ENCODE data around the gene TOX3. TPM values are rescaled to one million over a fixed set of nuclear protein-coding genes. Genes with fewer than 3 reads are reported as not detected.

The TOX3 gene
- total RNA-seq, 1 donor from 2014 or later: 48.1 TPM

DNA sequence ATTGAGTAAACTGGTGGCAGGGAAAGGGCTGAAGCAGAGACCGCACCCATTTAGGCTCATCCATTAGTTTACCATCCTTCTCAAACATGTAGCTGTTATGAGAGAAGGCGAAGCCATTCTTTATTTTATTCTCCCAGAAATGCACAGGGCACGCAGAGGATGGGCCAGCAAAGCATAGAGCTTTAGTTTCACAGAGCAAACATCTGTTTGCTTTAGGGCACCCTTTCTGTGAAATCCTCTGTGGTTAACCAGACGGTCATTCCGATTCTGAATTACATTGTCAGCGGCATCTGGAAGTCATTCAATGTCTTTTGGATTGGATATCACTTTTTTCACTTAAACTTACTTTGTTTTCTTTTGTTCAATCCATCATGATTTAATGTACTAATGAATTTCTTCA, 96.0 kb downstream of the TOX3 start:
- peaks cover 3% of the 10 kb centered on the region for H3K9me3 Mint-ChIP-seq
- H4K20me1 ChIP-seq (ENCODE audit: low read depth): peaks cover 53% of the 10 kb centered on the region
- no peaks in the 10 kb centered on the region for H3K27me3 ChIP-seq
- H3K27ac Mint-ChIP-seq: no peak overlapping the region
- H3K9ac ChIP-seq: no peak overlapping the region
- H3K9me3 ChIP-seq (ENCODE audit: low read depth): no peaks in the 10 kb centered on the region
- H3K4me2 ChIP-seq: no peak overlapping the region
- peaks cover 4% of the 10 kb centered on the region for H3K27me3 Mint-ChIP-seq (ENCODE audit: insufficient read depth, low read depth)
- H3K36me3 ChIP-seq: peaks cover 30% of the 10 kb centered on the region
- H3K4me1 ChIP-seq: peaks cover 18% of the 10 kb centered on the region
- H3K27ac ChIP-seq: no peak overlapping the region
- H2AFZ ChIP-seq (replicated peaks): no peak overlapping the region
- TF ChIP-seq EZH2phosphoT487 (IDR thresholded peaks at IDR 0.05): no peak
- no peak for TF ChIP-seq EZH2 (IDR thresholded peaks at IDR 0.05)
- TF ChIP-seq, protein P1, sequence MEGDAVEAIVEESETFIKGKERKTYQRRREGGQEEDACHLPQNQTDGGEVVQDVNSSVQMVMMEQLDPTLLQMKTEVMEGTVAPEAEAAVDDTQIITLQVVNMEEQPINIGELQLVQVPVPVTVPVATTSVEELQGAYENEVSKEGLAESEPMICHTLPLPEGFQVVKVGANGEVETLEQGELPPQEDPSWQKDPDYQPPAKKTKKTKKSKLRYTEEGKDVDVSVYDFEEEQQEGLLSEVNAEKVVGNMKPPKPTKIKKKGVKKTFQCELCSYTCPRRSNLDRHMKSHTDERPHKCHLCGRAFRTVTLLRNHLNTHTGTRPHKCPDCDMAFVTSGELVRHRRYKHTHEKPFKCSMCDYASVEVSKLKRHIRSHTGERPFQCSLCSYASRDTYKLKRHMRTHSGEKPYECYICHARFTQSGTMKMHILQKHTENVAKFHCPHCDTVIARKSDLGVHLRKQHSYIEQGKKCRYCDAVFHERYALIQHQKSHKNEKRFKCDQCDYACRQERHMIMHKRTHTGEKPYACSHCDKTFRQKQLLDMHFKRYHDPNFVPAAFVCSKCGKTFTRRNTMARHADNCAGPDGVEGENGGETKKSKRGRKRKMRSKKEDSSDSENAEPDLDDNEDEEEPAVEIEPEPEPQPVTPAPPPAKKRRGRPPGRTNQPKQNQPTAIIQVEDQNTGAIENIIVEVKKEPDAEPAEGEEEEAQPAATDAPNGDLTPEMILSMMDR (IDR thresholded peaks at IDR 0.05): no peak
- H3K4me1 Mint-ChIP-seq: peaks cover 22% of the 10 kb centered on the region
- no peak for DNase-seq (ENCODE audit: low spot score)
- peaks cover 69% of the 10 kb centered on the region for H3K36me3 Mint-ChIP-seq
- no peak overlapping the region for H3K4me3 ChIP-seq
- peaks cover 2% of the 10 kb centered on the region for H3F3A ChIP-seq (ENCODE audit: low read depth)
- H3K79me2 ChIP-seq (ENCODE audit: low read depth): peaks cover 100% of the 10 kb centered on the region
- H3K4me3 Mint-ChIP-seq: no peak overlapping the region

DNA sequence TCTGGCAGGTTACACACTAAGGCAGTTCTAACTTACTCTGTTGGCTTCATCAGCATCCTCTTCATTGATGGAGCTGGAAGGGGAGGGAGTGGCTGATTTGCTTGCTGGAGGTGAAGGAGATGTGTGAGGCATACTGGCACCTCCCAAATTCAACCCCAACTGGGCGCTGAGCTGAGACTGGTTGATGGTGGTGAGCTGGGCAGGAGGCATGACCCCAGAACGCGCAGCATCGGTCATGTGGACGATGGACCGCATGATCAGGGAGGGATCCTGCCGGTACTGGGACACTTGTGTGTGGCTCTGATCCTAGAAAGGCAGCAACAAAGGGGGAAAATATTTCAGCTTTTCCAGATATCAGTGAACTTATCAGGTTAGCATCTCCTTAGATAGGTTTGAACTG, 96.7 kb downstream of the TOX3 start:
- H3K36me3 Mint-ChIP-seq: peaks cover 62% of the 10 kb centered on the region
- Histone ChIP-seq H3K27ac (no peak overlapping the region), H3F3A (ENCODE audit: low read depth) (no peaks in the 10 kb centered on the region), H3K4me2 (no peak overlapping the region), H3K4me3 (no peak overlapping the region), H3K36me3 (peaks cover 35% of the 10 kb centered on the region), H3K4me1 (peaks cover 17% of the 10 kb centered on the region), H4K20me1 (ENCODE audit: low read depth) (peaks cover 48% of the 10 kb centered on the region), H3K9ac (no peak overlapping the region), H3K79me2 (ENCODE audit: low read depth) (peaks cover 99% of the 10 kb centered on the region), H2AFZ (replicated peaks) (no peak overlapping the region), H3K27me3 (no peaks in the 10 kb centered on the region), H3K9me3 (ENCODE audit: low read depth) (no peaks in the 10 kb centered on the region)
- peaks cover 22% of the 10 kb centered on the region for H3K4me1 Mint-ChIP-seq
- TF ChIP-seq EZH2phosphoT487 (IDR thresholded peaks at IDR 0.05) (no peak), EZH2 (IDR thresholded peaks at IDR 0.05) (no peak)
- TF ChIP-seq, protein P1 (IDR thresholded peaks at IDR 0.05): no peak
- no peak overlapping the region for H3K27ac Mint-ChIP-seq
- peaks cover 2% of the 10 kb centered on the region for H3K27me3 Mint-ChIP-seq (ENCODE audit: insufficient read depth, low read depth)
- no peak overlapping the region for H3K4me3 Mint-ChIP-seq
- DNase-seq (ENCODE audit: low spot score): no peak
- peaks cover 3% of the 10 kb centered on the region for H3K9me3 Mint-ChIP-seq

DNA sequence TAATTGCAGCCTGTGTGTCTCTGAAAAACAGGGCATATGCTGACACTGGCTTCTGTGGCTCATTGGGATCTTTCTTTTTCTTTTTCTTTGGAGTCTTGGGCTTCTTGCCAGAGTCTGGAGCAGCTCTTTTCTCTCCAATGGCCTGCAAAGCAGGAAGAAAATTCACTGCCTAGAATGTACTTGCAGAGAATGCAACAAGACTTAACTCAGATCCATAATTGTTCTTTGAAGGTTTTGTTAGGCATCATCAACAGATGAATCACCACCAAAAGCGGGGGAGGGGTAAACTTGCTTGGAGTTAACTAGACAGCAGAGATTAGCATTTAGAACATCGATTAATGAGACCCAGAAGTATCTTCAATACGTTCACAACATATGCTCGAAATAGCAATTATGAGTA, 100.9 kb downstream of the TOX3 start:
- Histone ChIP-seq H3K4me1 (peaks cover 17% of the 10 kb centered on the region), H3K4me3 (no peak overlapping the region), H3K36me3 (peaks cover 56% of the 10 kb centered on the region), H3K27ac (no peak overlapping the region), H4K20me1 (ENCODE audit: low read depth) (peaks cover 38% of the 10 kb centered on the region), H3K9me3 (ENCODE audit: low read depth) (no peaks in the 10 kb centered on the region), H3K79me2 (ENCODE audit: low read depth) (peaks cover 67% of the 10 kb centered on the region), H3F3A (ENCODE audit: low read depth) (peaks cover 2% of the 10 kb centered on the region), H3K4me2 (no peak overlapping the region), H3K27me3 (no peaks in the 10 kb centered on the region), H2AFZ (replicated peaks) (no peak overlapping the region), H3K9ac (no peak overlapping the region)
- no peaks in the 10 kb centered on the region for H3K27me3 Mint-ChIP-seq (ENCODE audit: insufficient read depth, low read depth)
- peak overlapping the region; percentile 58 for H3K27ac Mint-ChIP-seq
- no peak for DNase-seq (ENCODE audit: low spot score)
- H3K4me3 Mint-ChIP-seq: no peak overlapping the region
- no peaks in the 10 kb centered on the region for H3K9me3 Mint-ChIP-seq
- TF ChIP-seq EZH2phosphoT487 (IDR thresholded peaks at IDR 0.05): no peak
- TF ChIP-seq, protein P1 (IDR thresholded peaks at IDR 0.05): no peak
- TF ChIP-seq EZH2 (IDR thresholded peaks at IDR 0.05): no peak
- H3K4me1 Mint-ChIP-seq: peaks cover 31% of the 10 kb centered on the region
- H3K36me3 Mint-ChIP-seq: peaks cover 55% of the 10 kb centered on the region

Data from neural progenitor cell (in vitro differentiated cells).